RPMI7951 (cell line): ENCODE data around the gene DDX31. TPM values are rescaled to one million over a fixed set of nuclear protein-coding genes. Genes with fewer than 3 reads are reported as not detected.
A peak's percentile ranks its signal among the peaks of the same experiment; 100 is the strongest.

Source experiments
- DNase-seq: peaks from one replicate; pipeline ENCODE4 v3.0.0-alpha.2; 2012; ENCODE audit warnings: low read depth
- total RNA-seq: library from RNA; depleted of rRNA; stranded (reverse); fragments of >200 nt; shearing (Covaris generic); gene quantifications from 2 replicates; pipeline ENCODE4 v1.2.3, GENCODE V29; 2014; rRNA removed

The DDX31 gene
- total RNA-seq, 1 experiment from 2014 or later = 9.6 TPM

- no peak for DNase-seq
Observed at GRCh38 chr9:132547976-132548730, 121.6 kb downstream of the DDX31 start.

DNA sequence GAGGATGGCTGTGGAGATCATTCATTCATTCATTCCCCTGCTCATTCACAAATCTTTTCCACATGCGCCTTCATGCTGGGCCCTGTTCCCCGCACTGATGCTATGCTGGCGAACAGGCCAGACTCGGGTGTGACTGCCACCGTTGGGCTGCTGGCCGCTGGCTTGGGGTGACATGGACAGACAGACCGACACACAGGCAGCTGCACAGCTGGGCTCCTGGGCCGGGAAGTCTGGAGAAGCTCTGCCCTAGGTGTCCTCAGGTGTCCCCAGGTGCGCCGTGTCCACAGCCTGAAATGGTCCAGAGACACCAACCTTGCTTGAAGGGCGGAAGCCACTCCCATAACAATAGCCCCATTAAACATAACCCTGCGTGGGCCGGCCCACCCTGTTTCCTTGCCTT is 122.3 kb downstream of the DDX31 start:
- DNase-seq = no peak

DNA sequence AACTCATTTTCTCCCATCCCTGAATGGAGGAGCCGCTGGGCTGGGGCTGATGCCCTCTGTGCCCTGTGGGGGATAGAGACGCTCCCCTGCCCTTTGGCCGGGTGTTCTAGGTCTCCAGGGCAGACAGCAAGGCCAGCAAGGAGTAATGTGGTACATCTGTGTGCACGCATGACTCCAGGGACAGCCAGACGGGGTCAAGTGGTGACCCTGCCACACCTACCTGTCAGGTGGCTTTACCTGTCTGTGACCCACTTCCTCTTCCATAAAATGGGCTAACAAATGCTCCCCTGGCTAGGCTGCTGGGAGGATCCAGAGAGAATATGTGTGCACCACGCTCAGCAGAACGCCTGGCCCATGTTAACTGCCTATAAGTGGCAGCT is 122.7 kb downstream of the DDX31 start:
- no peak for DNase-seq

DNA sequence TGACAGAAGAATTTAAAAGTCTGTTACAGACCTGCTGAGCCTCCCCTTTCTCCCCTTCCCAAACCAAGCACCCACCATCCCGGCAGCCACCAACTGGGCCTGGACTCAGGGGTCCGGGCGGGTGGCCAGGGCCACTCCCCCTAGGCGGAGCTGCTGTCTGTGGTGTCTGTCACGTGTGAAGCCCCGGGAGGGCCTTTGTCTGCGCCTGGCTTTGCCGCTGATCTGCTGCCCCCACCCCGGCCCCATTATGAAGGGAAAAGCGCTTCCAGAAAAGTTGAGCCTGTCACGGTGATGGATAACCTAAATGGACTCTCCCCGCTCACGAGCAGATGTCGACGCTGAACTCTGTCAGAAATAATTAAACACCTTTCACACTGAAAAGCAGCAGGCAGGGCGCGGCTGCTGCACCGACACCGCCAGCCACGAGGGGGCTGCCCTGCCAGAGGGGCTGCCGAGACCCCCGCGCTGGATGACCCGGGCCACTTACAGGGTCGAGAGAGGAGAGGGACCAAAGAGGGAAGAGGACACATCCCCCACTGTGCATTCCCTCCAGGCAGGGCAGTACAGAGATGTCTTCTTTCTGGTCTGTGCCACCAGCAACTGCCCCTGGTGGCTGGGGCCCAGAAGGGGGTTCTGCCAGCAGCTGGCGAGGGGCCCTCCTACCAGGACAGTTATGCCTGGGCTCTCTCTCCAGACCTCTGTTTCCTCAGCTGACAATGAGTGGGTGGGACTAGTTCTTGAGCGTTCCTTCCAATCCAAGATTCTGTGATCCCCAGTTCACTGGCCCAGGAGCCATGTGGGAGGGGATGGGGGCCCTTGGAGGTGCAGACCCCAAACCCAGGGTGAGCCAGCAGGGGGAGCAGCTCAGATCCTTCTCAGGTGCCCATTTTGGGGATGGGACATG is 123.4 kb downstream of the DDX31 start:
- DNase-seq = peak; percentile 29

DNA sequence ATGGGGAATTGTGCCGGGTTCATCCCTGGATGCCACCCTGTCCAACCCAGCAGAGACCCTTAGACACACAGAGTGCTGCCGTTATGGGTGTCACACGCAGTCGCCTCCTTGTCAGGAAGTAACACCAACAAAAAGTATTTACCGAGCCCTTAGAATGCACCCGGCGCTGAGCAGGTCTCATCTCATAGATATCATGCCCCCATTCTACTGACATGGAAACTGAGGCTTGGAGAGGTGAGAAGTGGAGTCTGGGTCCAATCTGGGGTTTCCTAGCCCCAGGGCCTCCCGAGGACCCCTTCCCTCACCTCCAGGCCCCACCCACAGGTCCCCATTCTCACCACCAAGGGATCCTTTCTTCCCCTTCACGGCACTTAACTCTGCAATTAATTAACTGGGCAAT is 124.2 kb downstream of the DDX31 start:
- no peak for DNase-seq

- DNase-seq = no peak
Observed at GRCh38 chr9:132543960-132544359, 125.8 kb downstream of the DDX31 start.

DNA sequence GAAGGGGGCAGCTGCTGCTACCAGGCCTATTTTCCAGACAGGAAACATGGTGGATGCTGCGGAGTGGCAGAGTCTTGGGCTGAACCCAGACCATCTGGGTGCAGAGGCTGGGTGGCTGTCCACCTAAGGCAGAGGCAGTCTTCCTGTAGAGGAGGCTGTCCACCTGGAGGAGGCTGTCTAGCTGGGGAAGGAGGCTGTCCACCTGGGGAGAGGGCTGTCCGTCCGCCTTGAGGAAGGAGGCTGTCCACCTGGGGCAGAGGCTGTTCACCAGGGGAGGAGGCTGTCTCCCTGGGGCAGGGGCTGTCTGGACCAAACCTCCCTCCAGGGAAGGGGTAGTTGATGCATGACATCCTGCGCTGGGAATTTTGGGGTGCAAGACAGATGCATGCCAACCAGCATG is 126.5 kb downstream of the DDX31 start:
- no peak for DNase-seq

Other genes with a start within 250 kb of the DDX31 start
- gene BARHL1, start 87.4 kb downstream of the DDX31 start, total RNA-seq = not detected in 2 replicates
- 10.8 and 11.5 TPM in 2 replicates for gene GTF3C4, start 481 bp upstream of the DDX31 start, total RNA-seq
- gene AK8, start 208.3 kb upstream of the DDX31 start, total RNA-seq = not detected in 2 replicates
- gene SPACA9, start 208.9 kb upstream of the DDX31 start, total RNA-seq = 3.3 and 5.6 TPM in 2 replicates